Dedifferentiated amniotic fluid mesenchymal stem cell (primary cell): ENCODE results near the gene POLD4.
A peak's percentile ranks its signal among the peaks of the same experiment; 100 is the strongest.

ENCODE experiments used
- DNase-seq: peaks from one replicate; pipeline ENCODE4 v3.0.0-alpha.2; 2016; ENCODE audit errors: extremely low spot score

The POLD4 gene

DNA sequence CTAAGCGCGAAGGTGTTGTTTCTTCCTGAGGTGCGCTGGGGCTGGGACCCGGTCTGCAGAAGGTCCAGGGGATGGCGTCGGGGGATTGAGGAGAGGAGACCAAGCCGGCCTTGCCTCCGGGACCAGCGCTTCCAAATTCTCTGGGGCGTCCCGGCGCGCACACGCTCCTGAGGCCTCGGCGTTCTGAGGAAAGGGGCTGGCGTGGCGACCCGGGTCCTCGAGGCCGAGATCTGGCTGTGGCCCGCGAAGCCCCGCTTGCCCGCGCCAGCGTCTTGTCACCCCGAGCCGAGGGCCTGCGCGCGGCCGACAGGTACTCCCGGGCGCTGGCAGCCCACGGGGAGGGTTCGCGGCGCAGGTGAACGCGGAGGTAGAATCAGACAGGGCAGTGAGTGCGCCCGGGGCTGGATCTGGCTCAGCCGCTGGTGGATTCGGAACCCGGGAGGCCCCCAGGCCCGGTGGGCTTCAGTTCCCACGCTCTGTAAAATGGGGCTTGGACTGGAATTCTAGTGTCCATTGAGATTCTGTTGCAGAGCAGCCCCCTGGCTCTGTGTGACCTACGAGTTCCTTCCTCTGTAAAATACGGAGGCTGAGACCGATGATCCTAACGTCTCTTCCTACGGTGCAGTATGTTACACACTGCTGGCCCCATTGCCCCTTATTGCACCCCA lies 35.3 kb downstream of the POLD4 start:
- no peak for DNase-seq

DNA sequence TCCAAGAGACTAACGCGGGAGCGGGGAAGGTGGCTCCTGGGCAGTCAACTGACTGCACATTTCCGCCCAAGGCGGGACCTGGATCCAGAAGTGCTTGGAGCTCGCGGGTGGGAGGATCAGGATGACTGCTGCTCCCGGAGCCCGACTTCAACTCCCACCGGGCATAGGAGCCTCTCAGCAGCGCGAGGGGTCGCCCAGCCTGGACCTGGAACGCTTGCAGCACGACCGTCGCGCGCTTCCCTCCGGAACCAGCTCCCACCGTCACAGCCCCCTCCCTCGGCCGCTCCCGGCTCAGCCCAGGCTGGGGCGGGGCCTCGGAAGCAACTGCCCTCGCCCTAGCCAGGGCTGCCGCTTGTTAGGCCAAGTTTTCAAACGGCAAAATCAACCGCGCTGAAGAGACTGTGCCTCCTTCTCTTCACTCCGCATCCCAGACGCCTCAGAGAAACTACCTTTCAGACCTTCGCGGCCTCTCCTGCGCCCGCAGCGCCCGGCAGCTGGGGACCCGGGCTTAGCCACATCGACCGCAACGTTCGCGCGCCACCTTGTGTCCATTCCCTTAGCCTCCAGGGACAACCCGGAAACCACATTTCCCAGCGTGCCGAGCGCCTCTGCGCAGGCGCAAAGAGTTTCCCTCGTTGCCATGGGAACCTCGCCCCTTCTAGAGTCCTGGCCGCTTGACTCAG lies 36.0 kb downstream of the POLD4 start:
- peak; percentile 95 for DNase-seq

DNA sequence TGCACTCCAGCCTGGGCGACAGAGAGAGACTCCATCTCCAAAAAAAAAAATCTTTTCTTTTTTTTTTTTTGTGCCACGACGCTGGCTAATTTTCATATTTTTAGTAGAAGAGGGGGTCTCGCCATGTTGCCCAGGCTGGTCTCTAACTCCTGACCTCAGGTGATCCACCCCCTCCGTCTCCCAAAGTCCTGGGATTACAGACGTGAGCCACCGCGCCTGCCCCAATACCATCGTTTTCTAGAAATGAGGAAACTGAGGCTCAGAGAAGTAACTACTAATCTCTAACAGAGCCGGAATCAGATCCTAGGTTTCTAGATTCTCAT lies 36.5 kb downstream of the POLD4 start:
- DNase-seq: no peak

DNA sequence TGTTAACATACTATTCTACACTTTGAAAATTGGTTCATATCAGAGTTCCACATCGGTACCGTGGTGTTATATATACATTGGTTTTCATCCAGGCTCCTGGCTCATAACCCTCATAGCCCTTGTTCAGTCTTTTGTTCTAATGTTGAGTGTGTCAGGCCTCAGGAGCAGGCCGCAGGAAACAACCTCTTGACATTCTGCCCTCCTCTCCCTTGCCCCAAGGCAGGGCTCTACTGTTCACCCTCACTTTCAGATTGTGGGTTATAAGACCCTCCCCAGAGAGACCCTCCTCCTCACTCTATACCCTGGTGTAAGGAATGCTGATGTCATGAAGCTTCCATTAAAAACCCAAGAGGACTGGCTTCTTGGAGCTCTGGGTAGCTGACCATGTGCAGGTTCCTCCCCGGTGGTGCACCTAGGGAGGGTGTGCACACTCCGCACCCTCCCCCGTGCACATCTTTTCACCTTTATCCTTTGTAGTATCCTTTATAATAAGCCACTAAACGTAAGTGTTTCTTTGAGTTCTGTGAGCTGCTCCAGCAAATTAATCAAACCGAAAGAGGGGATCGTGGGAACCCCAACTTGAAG lies 37.9 kb downstream of the POLD4 start:
- DNase-seq: no peak

DNA sequence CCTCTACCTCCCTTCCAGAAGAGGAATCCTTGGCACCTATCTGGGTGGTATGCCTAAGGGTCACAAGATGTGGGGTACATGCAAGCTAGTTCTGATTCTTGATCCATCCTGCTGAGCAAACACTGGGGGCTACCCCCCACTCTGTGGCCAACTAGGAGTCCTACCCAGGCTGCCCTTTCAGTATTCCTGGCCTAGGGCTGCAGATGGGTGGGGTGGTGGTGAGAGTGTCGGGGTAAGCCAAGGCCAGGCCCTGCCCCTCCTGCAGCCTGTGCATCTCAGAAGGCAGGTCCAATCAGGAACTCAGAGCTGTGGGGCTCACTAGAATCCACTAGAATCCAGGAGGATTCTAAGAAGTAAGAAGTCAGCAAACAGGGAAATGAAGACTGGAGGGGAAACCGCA lies 39.1 kb downstream of the POLD4 start:
- DNase-seq: no peak

DNA sequence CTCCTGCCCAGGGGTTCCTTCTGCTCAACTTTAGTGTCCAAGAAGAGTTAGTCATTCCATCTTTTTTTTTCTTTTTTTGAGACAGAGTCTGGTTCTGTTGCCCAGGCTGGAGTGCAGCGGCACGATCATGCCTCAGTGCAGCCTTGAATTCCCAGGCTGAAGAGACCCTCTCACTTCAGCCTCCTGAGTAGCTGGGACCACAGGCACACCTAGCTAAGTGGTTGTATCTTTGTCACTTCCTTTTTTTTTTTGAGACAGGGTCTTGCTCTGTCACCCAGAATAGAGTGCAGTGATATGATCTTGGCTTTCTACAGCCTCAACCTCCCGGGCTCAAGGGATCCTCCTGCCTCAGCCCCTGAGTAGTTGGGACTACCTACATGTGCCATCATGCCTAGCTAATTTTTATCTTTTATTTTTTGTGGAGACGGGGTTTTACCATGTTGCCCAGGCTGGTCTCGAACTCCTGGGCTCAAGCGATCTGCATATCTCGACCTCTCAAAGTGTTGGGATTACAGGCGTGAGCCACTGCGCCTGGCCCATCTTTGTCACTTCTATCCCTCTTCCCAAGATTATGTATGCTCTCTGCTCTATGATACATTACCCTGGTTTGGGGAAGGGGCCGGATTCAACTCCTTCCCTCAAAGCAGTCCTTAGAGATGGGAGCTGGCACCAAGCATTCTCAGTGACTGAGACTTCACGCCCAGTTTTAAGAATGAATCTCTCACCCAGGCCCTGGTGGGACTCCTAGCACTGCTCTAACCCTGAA lies 40.0 kb downstream of the POLD4 start:
- DNase-seq: no peak

DNA sequence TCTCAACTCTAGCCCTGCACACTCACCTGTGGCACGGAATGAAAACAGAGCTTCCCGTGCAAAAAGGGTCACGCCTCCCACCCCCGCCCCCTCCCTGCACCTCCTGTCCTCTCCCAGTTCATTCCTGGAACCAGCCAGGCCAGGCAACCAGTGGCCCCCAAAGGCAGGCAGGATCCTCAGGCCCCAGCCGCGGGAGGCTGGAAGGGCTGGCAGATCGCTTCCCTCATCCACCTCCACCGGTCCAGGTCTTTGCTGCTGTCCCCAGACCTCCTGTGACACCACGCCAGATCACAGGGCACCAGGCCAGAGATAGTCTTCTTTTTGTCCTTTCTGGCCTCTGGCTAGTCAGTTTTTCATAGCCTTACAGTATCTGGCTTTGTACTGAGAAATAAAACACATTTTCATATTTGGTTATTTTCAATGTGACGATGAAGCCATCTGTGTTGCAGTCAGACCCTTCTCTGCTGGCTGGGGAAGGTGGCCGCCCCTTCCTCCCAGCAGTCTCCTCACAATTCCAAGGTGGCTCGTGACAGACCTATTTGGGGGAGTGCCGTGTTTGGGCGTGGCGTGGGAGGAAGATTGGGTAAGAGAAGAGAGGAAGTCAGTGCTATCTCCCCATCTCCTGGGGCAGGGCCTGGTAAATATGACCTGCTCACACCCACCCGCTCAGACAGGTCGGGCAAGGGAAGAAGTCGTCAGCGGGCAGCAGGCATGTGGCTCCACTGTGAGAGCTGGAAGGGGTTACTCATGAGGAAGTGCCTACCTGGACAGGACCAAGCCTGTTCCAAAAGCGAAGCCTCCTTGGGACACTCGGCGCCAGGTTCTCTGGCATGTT lies 40.9 kb downstream of the POLD4 start:
- DNase-seq: no peak

DNA sequence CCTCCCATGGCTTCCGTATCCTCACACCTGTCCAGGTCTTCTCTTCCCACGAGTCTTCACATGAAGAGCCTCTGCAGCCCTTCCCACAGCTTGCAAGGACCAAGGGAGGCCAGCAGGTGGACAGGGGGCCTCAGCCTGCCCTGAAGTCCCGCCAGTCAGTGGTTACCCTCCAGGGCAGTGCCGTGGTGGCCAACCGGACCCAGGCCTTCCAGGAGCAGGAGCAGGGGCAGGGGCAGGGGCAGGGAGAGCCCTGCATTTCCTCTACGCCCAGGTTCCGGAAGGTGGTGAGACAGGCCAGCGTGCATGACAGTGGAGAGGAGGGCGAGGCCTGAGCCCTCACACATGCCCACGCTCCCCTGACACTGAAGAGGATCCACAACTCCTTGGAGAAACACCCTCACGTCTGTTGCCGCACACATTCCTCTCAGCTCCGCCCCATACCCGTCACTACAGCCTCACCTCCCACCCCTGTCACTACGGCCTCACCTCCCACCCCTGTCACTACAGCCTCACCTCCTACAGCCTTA lies 41.7 kb downstream of the POLD4 start:
- DNase-seq: no peak

DNA sequence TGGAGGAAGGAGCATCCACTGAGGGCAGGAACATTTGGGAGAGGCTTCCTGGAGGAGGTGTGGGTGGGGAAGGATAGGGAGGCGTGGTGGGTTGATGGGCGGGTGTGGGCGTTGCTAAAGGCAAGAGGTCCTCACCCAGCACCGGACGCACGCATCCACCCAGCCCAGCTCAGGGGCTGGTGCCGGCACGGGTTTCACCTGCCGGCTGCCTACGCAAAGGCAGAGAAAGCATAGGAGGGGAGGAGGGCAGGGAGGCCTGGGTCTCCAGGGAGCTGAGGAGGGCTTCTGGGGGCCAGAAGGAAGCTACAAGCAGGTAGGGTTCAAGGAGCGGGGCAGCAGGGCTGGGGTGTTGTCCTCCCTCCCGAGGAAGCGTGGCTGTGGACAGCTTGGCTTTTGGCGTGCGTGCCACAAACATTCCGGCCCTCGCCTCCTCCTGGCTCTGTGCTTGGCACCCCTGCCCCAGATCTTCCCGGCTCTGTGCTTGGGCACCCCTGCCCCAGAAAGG lies 42.2 kb downstream of the POLD4 start:
- DNase-seq: no peak

DNA sequence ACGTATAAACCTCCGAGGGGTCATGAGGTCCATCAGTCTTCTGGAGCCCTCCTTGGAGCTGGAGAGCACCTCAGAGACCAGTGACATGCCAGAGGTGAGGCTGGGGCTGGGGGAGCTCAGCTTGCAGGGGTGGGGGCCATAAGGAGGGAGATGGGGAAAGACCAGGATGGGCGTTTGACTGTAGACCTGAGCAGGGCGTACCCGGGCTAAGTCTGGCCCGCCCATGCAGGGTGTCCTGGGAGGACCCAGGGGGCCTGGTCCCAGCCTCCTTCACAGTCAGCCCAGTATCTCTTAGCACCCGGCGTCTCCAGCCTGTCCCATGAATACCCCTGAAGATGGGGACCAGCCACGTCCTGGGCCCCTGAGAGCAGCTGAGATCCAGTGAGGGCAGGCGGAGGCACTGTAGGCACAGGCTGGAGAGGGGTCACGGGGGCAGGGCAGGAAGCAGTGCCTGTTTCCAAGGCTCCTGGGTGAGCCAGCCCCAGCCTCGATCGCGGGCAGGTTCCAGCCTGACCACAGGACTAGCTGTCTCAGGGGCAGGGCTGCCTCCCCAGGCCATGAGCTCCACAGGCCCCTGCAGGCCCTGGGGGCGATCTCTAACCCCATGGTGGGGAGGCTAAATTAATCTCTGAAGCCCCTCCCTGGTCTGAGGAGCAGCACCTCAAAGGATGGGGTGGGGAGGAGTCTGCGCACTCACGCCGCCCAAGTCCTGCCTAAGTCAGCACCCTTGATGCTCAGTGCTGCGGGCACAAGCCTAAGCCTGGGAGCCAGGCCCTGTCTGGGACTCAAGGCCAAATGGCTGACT lies 42.9 kb downstream of the POLD4 start:
- DNase-seq: no peak

DNA sequence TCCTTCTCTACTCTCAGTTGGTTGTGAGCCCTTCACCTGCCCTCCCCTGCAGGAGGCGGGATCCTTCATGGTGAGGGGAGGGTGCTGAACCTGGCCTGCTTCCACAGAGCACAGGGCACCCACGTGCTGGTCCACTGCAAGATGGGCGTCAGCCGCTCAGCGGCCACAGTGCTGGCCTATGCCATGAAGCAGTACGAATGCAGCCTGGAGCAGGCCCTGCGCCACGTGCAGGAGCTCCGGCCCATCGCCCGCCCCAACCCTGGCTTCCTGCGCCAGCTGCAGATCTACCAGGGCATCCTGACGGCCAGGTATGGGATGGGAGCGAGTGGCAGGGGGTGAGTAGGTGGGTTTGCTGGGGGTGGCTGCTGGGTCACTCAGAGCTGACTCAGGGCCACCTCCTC lies 43.7 kb downstream of the POLD4 start:
- no peak for DNase-seq

DNA sequence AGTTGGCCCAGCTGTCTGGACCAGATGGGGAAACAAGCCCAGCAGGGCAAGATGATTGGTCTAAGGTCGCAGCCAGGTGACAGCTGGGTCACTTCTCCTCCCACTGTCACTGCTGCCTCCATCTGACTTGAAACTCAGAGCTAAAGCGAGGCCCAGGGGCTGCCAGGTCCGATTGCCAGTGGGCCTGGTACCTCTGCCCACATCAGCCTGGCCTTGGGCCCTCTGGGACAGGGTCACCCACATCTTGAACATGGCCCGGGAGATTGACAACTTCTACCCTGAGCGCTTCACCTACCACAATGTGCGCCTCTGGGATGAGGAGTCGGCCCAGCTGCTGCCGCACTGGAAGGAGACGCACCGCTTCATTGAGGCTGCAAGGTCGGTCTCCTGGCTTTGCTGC lies 44.2 kb downstream of the POLD4 start:
- no peak for DNase-seq

DNA sequence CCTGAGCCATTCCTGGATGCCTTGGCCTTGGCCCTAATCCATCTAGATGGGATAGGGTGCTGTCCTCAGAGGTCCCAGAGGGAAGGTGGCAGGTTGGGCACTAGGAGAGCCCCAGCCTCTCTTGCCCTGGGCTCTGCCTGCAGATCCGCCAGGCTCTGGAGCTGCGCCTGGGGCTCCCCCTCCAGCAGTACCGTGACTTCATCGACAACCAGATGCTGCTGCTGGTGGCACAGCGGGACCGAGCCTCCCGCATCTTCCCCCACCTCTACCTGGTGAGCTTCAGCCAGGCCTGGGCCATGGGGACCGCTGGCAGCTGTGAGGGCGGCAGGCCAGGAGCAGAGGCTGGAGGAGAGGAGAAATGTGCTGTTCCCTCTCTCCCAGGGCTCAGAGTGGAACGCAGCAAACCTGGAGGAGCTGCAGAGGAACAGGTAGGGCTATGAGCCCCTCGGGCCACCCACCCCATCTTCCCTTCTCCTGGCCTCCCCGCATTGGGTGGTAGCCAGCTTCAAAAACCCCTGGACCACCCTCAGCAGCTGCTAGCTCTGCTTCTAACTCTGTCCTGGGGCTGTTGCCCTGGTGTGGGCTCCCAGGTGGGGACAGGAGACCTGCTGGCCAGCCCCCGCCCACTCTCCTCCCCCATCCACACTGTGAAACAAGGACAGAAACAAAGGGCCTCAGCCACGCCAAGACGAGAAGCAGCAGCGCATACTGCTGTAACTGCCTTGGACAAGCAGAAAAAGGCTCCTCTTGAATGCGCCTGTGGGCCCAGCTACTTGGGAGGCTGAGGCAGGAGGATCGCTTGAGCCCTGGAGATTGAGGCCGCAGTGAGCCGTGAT lies 45.1 kb downstream of the POLD4 start:
- DNase-seq: no peak

DNA sequence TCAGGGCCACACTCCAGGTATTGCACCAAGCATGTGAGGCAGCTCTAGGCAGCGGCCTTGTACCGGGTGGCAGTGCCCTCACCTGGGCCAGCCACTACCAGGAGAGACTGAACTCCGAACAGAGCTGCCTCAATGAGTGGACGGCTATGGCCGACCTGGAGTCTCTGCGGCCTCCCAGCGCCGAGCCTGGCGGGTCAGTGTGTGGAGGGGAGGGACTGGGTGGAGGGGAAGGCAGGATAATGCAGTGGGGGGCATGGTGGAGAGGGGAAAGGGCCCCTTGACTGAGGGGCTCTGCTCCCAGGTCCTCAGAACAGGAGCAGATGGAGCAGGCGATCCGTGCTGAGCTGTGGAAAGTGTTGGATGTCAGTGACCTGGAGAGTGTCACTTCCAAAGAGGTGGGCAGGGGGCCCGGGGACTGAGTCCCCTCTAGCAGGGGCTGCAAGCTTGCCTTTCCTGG lies 45.8 kb downstream of the POLD4 start:
- DNase-seq: no peak

DNA sequence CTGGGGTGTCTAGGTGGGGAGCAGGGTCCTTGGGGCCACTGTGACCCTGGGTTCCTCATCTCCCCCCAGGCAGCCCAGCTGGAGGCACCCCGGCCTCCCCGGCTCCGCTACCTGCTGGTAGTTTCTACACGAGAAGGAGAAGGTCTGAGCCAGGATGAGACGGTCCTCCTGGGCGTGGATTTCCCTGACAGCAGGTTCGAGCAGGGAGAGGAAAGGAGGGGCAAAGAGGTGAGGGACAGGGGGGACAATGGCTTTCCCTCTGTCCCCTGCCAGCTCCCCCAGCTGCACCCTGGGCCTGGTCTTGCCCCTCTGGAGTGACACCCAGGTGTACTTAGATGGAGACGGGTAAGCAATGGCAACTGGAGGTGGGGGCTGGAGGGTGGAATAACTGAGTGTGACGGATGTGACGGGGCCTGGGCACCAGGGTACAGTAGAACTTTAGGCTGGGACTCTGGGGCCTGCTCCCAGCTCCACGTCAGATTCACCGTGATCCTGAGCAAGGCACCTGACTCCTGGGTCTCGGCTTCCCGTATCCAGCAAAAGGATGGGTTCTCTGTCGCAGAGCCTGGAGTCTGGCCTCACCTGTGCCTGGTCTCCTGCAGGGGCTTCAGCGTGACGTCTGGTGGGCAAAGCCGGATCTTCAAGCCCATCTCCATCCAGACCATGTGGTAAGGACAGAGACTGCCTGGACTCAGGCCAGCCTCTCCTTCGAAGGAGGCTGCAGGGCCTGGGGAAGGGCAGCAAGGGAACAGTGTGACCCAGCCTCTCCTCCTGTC lies 46.4 kb downstream of the POLD4 start:
- no peak for DNase-seq

DNA sequence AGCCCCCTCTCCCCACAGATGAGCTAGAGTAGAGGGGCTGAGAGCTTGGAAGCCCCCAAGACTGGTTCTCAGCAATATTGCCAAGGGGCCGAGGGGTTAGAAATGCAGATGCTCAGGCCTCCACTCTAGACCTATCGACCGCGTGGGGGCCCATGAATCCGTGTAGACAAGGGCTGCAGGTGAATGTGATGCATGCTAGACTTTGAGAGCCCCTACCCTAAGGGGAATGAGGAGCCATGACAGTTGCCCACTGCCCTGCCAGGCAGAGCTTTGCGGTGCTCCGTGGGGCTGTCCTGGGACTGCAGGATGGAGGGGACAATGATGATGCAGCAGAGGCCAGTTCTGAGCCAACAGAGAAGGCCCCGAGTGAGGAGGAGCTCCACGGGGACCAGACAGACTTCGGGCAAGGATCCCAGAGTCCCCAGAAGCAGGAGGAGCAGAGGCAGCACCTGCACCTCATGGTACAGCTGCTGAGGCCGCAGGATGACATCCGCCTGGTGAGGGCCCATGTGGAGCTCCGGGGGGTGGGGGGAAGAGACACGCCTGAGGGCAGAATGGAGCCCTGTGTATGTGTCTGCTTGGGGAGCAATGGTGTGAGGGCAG lies 48.7 kb downstream of the POLD4 start:
- no peak for DNase-seq

DNA sequence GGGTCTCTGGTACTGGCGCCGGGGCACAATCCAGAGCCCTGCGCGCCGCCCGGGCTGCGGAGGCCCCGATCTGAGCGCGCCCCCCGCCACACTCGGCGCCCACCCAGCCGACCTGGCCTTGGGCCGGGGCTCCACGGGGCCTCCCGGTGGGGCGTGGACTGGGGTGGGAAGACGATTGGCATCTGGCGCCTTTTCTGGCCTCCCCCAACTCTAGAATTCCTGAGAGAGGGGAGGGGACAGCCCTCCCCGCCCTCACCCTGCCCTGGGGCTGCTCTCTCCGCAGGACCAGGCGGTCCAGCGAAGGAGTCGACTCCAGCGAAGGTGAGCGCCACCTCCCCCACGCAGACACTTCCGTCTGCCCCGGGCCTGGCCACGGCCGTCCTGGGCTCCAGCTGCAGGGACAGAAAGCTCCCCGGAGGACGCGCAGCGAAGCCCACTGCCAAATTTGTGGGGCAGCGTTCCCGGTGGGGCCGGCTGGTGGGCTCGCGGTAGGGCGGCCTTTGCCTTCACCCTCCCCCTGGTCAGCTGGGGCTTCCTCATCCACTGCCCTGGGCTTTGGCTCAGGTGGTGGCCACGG lies 49.4 kb downstream of the POLD4 start:
- no peak for DNase-seq
